Measurements from ENCODE around the gene PPFIBP2. TPM values are rescaled to one million over a fixed set of nuclear protein-coding genes. Genes with fewer than 3 reads are reported as not detected.

Gene PPFIBP2
- polyA plus RNA-seq, 2 of the 4 experiments (the other 2 are of a cell fraction), result 13.4 to 32.5 TPM

DNA sequence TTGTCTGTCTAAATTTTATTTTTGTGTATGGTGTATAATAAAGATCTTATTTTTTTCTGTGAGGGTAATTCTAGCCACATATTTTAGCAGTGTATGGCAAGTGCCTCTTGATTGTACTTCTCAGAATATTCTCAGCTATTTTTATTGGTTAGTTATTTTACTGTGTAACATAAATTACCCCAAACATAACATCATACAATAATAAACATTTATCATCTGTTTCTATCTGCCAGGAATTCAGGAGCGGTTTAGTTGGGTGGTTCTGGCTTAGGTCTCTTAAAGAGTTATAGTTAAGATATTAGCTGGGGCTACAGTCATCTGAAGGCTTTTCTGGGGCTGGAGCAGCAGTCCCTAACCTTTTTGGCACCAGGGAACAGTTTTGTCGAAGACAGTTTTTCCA lies 47.8 kb downstream of the PPFIBP2 start:
- TF ChIP-seq SREBF2 (IDR thresholded peaks at IDR 0.05) (no peak), ZNF302 (CRISPR knock-in tag; IDR thresholded peaks at IDR 0.05) (no peak), RARB (CRISPR knock-in tag; IDR thresholded peaks at IDR 0.05) (no peak), HOXB5 (CRISPR knock-in tag; IDR thresholded peaks at IDR 0.05) (no peak), HOXB13 (CRISPR knock-in tag; IDR thresholded peaks at IDR 0.05; ENCODE audit: low read depth) (no peak), CHD2 (IDR thresholded peaks at IDR 0.05; ENCODE audit: low read length, partially characterized antibody) (no peak), POLR2A (IDR thresholded peaks at IDR 0.05; ENCODE audit: low read length) (no peak), RFX5 (IDR thresholded peaks at IDR 0.05) (no peak), BHLHE40 (IDR thresholded peaks at IDR 0.05; ENCODE audit: low read depth, low read length) (no peak), ZC3H11A (IDR thresholded peaks at IDR 0.05) (no peak), GATA3 (IDR thresholded peaks at IDR 0.05; ENCODE audit: borderline replicate concordance) (no peak), CHD4 (IDR thresholded peaks at IDR 0.05; ENCODE audit: borderline replicate concordance) (no peak), RAD21 (conservative IDR thresholded peaks at IDR 0.05 in 1 of 2, IDR thresholded peaks at IDR 0.05 in 1 of 2) (no peak), CBX8 (IDR thresholded peaks at IDR 0.05) (no peak)
- TF ChIP-seq, protein P1, sequence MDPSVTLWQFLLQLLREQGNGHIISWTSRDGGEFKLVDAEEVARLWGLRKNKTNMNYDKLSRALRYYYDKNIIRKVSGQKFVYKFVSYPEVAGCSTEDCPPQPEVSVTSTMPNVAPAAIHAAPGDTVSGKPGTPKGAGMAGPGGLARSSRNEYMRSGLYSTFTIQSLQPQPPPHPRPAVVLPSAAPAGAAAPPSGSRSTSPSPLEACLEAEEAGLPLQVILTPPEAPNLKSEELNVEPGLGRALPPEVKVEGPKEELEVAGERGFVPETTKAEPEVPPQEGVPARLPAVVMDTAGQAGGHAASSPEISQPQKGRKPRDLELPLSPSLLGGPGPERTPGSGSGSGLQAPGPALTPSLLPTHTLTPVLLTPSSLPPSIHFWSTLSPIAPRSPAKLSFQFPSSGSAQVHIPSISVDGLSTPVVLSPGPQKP (IDR thresholded peaks at IDR 0.05; ENCODE audit: low read depth, low read length), result no peak
- TF ChIP-seq, protein P2, sequence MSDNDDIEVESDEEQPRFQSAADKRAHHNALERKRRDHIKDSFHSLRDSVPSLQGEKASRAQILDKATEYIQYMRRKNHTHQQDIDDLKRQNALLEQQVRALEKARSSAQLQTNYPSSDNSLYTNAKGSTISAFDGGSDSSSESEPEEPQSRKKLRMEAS (IDR thresholded peaks at IDR 0.05), result no peak
- TF ChIP-seq, protein P3, sequence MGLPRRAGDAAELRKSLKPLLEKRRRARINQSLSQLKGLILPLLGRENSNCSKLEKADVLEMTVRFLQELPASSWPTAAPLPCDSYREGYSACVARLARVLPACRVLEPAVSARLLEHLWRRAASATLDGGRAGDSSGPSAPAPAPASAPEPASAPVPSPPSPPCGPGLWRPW (IDR thresholded peaks at IDR 0.05), result no peak
- 35% methylated on average over 2 of the region's 2 CpGs for WGBS (ENCODE audit: missing lambda C conversion rate)

DNA sequence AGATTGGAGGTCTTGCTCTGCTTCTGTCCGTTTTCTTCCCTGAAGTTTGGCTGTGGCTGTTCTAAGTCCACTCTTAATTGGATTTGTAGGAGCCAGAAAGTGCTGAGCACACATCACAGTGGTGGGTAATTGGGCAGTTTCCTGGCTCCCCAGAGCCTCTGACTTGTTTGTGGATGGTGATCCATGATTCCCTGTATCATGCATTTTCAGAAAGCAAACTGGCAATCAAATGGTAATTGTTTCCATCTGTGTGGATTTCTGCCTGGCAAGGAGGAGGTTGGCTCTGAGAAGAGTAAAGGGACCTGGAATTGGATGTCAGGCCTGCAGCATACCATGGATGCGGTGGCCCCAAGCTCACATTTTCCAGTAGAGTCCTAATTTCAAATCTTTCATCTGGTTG lies 49.5 kb downstream of the PPFIBP2 start:
- ATAC-seq, result no peak
- CTCF ChIA-PET, result interaction anchor here (1.3 to 1.5 kb wide), 2 partner anchors 9 to 102 kb away, joined by 3 to 5 read pairs; no protein-coding TSS in a partner anchor
- 53% methylated on average over 2 of the region's 2 CpGs for WGBS (ENCODE audit: missing lambda C conversion rate)

More for the DNA sequence above, 47.8 kb downstream of the PPFIBP2 start:
- H3K4me3 ChIP-seq, result no peak overlapping the region
- DNase-seq (ENCODE audit: low read depth in 1 of 2, low spot score in 1 of 2) (no peak), FAIRE-seq (no peak), ATAC-seq (no peak)
- no peak overlapping the region for H3K27ac ChIP-seq
- ChIA-PET CTCF (interaction anchor here (1.1 to 3.5 kb wide), 4 partner anchors 10 to 105 kb away, joined by 3 to 32 read pairs (median 8); no protein-coding TSS in a partner anchor), POLR2A (no interaction called here)
- no peaks in the 10 kb centered on the region for H3K9me3 ChIP-seq
- no peaks in the 10 kb centered on the region for H3K4me1 ChIP-seq
- H3K4me2 ChIP-seq, result no peak overlapping the region

More for the DNA sequence above, 49.5 kb downstream of the PPFIBP2 start:
- DNase-seq (ENCODE audit: low read depth in 1 of 2, low spot score in 1 of 2), result no peak
- Histone ChIP-seq H3K4me2 (no peak overlapping the region), H3K27ac (no peak overlapping the region), H3K4me3 (no peak overlapping the region), H3K4me1 (no peaks in the 10 kb centered on the region), H3K9me3 (peaks cover 5% of the 10 kb centered on the region; the same call in 1 of the 3 replicates)
- POLR2A ChIA-PET, result no interaction called here
- TF ChIP-seq EHMT2 (IDR thresholded peaks at IDR 0.05; ENCODE audit: low read depth), result no peak
- no peak for TF ChIP-seq ZSCAN20 (CRISPR knock-in tag; IDR thresholded peaks at IDR 0.05)
- TF ChIP-seq, protein P2 (IDR thresholded peaks at IDR 0.05), result no peak
- no peak for TF ChIP-seq FOSB (CRISPR knock-in tag; IDR thresholded peaks at IDR 0.05)
- TF ChIP-seq ZNF302 (CRISPR knock-in tag; IDR thresholded peaks at IDR 0.05), result no peak
- TF ChIP-seq CBX2 (IDR thresholded peaks at IDR 0.05; ENCODE audit: borderline replicate concordance, low read depth), result no peak
- no peak for TF ChIP-seq HDAC2 (IDR thresholded peaks at IDR 0.05)
- TF ChIP-seq RCOR1 (IDR thresholded peaks at IDR 0.05; ENCODE audit: low read depth, low read length), result no peak
- no peak for TF ChIP-seq MYC (IDR thresholded peaks at IDR 0.05; ENCODE audit: borderline replicate concordance, low read length)
- TF ChIP-seq, protein P4, sequence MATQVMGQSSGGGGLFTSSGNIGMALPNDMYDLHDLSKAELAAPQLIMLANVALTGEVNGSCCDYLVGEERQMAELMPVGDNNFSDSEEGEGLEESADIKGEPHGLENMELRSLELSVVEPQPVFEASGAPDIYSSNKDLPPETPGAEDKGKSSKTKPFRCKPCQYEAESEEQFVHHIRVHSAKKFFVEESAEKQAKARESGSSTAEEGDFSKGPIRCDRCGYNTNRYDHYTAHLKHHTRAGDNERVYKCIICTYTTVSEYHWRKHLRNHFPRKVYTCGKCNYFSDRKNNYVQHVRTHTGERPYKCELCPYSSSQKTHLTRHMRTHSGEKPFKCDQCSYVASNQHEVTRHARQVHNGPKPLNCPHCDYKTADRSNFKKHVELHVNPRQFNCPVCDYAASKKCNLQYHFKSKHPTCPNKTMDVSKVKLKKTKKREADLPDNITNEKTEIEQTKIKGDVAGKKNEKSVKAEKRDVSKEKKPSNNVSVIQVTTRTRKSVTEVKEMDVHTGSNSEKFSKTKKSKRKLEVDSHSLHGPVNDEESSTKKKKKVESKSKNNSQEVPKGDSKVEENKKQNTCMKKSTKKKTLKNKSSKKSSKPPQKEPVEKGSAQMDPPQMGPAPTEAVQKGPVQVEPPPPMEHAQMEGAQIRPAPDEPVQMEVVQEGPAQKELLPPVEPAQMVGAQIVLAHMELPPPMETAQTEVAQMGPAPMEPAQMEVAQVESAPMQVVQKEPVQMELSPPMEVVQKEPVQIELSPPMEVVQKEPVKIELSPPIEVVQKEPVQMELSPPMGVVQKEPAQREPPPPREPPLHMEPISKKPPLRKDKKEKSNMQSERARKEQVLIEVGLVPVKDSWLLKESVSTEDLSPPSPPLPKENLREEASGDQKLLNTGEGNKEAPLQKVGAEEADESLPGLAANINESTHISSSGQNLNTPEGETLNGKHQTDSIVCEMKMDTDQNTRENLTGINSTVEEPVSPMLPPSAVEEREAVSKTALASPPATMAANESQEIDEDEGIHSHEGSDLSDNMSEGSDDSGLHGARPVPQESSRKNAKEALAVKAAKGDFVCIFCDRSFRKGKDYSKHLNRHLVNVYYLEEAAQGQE (IDR thresholded peaks at IDR 0.05), result no peak
- no peak for TF ChIP-seq KDM1A (IDR thresholded peaks at IDR 0.05; ENCODE audit: low read depth)
- TF ChIP-seq RFX5 (IDR thresholded peaks at IDR 0.05), result no peak
- TF ChIP-seq ZFP36 (IDR thresholded peaks at IDR 0.05; ENCODE audit: borderline replicate concordance, partially characterized antibody), result no peak
- FAIRE-seq, result no peak

Data from A549 (cell line).